ENCODE data around the gene TRAF6. TPM values are rescaled to one million over a fixed set of nuclear protein-coding genes. Genes with fewer than 3 reads are reported as not detected.

TRAF6 gene
- total RNA-seq, 2 donors from 2014 or later = 10.0 to 10.7 TPM

DNA sequence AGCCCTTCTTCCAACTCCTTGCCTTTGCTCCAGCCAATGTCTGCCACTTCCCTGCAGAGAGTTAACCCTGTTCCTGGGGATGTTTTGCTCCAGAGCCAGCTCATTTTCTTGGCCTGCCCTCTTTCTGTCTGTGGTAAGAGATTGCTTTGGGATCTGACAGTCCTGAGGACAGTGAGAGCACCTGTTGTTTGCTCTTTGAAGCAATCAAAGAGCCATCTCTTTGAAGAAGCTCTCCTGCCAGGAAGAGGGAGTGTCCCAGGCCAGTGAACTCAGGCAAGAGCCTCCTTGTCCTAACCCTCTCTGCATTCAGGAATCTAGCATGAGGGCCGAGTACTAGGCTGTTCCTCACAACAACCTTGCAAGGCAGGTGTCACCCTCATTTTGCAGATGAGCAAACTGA lies 42.2 kb downstream of the TRAF6 start:
- H3K4me3 ChIP-seq = no peak overlapping the region
- H3K4me1 ChIP-seq = peaks cover 0 to 15% of the 10 kb centered on the region in 2 donors
- no peaks in the 10 kb centered on the region for H3K27me3 ChIP-seq
- H3K9me3 ChIP-seq = no peaks in the 10 kb centered on the region
- no peak overlapping the region for H3K27ac ChIP-seq
- no peaks in the 10 kb centered on the region for H3K36me3 ChIP-seq
- DNase-seq (ENCODE audit: low spot score) = no peak
- TF ChIP-seq, protein P1, sequence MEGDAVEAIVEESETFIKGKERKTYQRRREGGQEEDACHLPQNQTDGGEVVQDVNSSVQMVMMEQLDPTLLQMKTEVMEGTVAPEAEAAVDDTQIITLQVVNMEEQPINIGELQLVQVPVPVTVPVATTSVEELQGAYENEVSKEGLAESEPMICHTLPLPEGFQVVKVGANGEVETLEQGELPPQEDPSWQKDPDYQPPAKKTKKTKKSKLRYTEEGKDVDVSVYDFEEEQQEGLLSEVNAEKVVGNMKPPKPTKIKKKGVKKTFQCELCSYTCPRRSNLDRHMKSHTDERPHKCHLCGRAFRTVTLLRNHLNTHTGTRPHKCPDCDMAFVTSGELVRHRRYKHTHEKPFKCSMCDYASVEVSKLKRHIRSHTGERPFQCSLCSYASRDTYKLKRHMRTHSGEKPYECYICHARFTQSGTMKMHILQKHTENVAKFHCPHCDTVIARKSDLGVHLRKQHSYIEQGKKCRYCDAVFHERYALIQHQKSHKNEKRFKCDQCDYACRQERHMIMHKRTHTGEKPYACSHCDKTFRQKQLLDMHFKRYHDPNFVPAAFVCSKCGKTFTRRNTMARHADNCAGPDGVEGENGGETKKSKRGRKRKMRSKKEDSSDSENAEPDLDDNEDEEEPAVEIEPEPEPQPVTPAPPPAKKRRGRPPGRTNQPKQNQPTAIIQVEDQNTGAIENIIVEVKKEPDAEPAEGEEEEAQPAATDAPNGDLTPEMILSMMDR (IDR thresholded peaks at IDR 0.05) = no peak

DNA sequence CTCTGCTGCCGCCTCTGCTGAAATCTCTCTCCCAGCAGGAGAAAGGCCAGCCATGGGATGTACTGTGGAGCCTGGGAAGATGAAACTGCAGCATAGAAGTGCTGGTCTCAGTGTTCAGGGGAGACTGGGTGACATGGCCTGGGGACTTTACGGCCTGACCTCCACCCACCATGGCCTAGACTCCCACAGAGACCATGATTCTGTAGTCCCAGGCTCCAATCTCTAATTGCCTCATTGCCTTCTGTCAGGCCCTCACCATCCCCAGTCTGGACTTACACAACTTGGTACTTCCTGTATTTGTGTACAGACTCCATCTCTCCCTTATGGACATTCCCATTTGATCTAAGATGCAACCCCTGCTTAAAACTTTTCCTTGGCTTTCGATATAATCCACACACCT lies 43.1 kb downstream of the TRAF6 start:
- Histone ChIP-seq H3K27me3 (no peaks in the 10 kb centered on the region), H3K9me3 (no peaks in the 10 kb centered on the region), H3K4me1 (peaks cover 0 to 15% of the 10 kb centered on the region in 2 donors), H3K36me3 (no peaks in the 10 kb centered on the region), H3K4me3 (no peak overlapping the region), H3K27ac (no peak overlapping the region)
- TF ChIP-seq, protein P1 (IDR thresholded peaks at IDR 0.05) = no peak
- no peak for DNase-seq (ENCODE audit: low spot score)

DNA sequence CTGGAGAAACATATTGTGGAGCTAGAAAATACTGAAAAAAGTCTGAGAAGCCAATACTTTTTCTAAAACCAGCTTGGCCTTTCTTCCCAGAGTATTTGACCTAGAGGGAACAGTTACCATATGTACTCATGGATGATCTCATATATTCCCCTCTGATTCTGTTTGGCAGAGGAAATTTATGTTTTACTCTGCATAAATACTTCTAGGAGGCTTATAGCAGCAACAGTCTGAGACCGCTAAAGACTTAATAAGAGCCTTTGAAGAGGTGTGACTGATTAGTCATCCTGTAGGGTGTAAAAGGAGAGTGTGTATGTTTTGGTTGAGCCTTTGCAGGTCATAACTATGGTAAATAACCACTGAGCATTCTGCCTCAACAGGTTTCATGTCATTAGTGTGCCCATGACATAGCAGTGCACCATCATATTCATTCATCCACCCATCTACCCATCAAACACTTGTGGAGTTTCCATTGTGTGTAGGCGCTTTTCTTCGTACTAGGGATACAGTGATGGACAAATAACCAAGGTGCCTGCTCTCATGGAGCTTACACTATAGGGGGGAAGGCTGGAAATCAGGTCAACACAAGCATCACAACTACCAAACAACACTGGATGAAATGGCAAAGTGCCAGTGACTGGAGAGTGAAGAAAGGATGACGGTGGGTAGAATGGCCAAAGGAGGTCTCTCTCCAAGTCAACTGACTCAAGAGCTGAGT lies 44.5 kb downstream of the TRAF6 start:
- Histone ChIP-seq H3K4me3 (no peak overlapping the region), H3K36me3 (no peaks in the 10 kb centered on the region), H3K4me1 (peaks cover 0 to 12% of the 10 kb centered on the region in 2 donors), H3K9me3 (no peaks in the 10 kb centered on the region), H3K27ac (no peak overlapping the region), H3K27me3 (no peaks in the 10 kb centered on the region)
- TF ChIP-seq, protein P1 (IDR thresholded peaks at IDR 0.05) = no peak
- no peak for DNase-seq (ENCODE audit: low spot score)

DNA sequence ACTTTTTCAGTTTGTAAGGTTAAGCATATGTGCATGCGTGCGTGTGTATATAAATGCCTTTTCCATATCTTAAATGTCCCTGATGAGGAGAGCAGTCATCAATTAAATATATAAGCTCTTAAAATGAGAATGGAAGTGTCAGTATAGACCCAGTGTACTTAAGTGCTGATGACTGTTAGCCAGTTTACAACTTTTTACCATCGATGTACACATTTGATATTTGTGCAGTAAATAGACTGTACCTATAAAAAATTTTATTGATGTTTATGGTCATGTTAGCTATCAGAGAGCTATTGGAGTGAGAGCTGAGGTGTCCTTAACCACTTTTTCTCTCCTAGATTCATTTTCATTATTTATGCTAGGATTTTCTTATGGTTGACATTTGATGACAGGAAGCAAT lies 45.4 kb downstream of the TRAF6 start:
- peaks cover 0 to 3% of the 10 kb centered on the region in 2 donors for H3K4me1 ChIP-seq
- no peak overlapping the region for H3K27ac ChIP-seq
- TF ChIP-seq, protein P1 (IDR thresholded peaks at IDR 0.05) = no peak
- no peak overlapping the region for H3K4me3 ChIP-seq
- no peaks in the 10 kb centered on the region for H3K27me3 ChIP-seq
- DNase-seq (ENCODE audit: low spot score) = no peak
- H3K36me3 ChIP-seq = no peaks in the 10 kb centered on the region
- no peaks in the 10 kb centered on the region for H3K9me3 ChIP-seq

DNA sequence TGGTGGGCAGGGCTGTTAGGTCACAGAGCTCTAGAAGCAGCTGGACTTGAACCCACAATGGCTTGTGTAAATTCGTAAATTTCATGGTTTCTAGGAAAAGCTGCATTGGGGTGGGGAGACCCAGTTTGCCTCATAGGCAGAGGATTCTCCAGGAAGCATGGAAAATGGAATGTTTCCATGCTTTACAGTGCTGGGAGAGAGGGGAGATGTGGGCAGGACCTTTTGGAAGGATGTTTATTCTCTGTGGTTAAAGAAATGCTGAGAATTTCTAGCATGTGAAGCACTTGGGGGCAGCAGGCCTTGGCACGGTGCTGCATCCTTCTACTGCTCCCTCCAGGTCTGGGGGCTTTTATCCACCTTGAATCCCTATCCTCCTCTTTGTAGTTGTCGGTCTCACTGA lies 46.3 kb downstream of the TRAF6 start:
- Histone ChIP-seq H3K4me3 (no peak overlapping the region), H3K9me3 (no peaks in the 10 kb centered on the region), H3K27me3 (no peaks in the 10 kb centered on the region), H3K27ac (no peak overlapping the region), H3K4me1 (no peaks in the 10 kb centered on the region), H3K36me3 (no peaks in the 10 kb centered on the region)
- DNase-seq (ENCODE audit: low spot score) = no peak
- TF ChIP-seq, protein P1 (IDR thresholded peaks at IDR 0.05) = no peak

DNA sequence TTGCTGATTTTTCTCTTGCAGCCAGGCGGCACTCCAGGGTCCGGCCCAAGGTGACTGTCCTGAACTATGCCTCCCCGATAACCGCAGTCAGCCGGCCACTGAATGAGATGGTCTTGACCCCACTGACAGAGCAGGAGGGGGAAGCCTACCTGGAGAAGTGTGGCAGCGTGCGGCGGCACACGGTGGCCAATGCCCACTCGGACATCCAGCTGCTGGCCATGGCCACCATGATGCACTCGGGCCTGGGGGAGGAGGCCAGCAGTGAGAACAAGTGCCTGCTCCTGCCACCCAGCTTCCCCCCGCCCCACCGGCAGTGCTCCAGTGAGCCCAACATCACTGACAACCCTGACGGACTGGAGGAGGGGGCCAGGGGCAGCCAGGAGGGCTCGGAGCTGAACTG lies 47.8 kb downstream of the TRAF6 start:
- H3K27ac ChIP-seq = no peak overlapping the region
- no peak overlapping the region for H3K4me3 ChIP-seq
- TF ChIP-seq, protein P1 (IDR thresholded peaks at IDR 0.05) = no peak
- no peak for DNase-seq (ENCODE audit: low spot score)
- H3K36me3 ChIP-seq = no peaks in the 10 kb centered on the region
- no peaks in the 10 kb centered on the region for H3K9me3 ChIP-seq
- no peaks in the 10 kb centered on the region for H3K27me3 ChIP-seq
- no peaks in the 10 kb centered on the region for H3K4me1 ChIP-seq
